ENCODE measurements around the gene PSMC5. TPM values are rescaled to one million over a fixed set of nuclear protein-coding genes. Genes with fewer than 3 reads are reported as not detected.
"Not testable (repeated sequence)": the region's sequence is repeated elsewhere in the genome, so short reads cannot be mapped to it uniquely, and the experiment has no call there.

Gene PSMC5
- total RNA-seq, 2 experiments from 2014 or later, result 157 to 195 TPM

DNA sequence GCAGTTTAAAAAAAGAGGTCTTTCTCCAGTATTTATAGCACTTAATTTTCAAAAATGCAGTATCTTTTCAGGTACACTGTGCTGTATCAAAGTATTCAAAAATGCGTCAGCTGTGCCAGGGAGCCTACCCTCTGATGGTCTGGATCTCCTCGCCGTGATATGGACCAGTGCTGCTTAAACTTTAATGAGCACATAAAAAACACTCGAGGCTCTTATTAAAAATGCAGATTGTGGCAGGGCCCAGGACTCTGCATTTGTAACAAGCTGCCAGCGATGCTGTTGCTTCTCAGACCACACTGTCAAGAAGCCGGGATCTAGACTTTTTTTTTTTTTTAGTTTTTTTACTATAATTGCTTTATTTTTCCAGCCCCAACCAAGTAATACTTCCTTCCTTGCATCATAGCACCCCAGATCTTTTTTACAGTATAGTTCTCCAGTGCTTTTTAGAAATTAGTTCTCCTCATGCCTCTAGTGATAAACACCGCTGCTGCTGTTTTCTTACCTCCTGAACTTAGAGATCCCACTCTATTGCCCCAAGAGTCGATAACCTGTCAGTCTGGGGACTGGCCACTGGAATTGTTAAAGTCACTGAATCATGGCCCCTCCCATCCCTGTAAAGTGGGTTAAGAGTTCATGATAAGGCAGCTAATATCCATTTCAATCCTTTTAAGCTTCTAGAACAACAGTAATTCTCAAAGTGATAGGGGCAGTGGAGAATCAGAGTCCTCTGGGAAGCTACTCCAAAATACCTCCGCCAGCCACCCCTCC is 16.9 kb downstream of the PSMC5 start:
- no peak for ATAC-seq
- no peak for DNase-seq
- CTCF ChIA-PET, result interaction anchor here (0.6 to 2.0 kb wide), 16 partner anchors 9 to 223 kb away, joined by 3 to 10 read pairs (median 3); partner anchors contain the start of genes CCDC47, DDX42, FTSJ3 and ICAM2
- H3K4me1 Mint-ChIP-seq, result peaks cover 40% of the 10 kb centered on the region
- H3K27me3 Mint-ChIP-seq, result no peaks in the 10 kb centered on the region
- H3K9me3 Mint-ChIP-seq (ENCODE audit: low read depth), result peaks cover 6% of the 10 kb centered on the region
- peaks cover 16% of the 10 kb centered on the region for H3K36me3 Mint-ChIP-seq
- peak overlapping the region; percentile 95 for H3K4me3 Mint-ChIP-seq
- H3K27ac Mint-ChIP-seq, result peak overlapping the region; percentile 94

DNA sequence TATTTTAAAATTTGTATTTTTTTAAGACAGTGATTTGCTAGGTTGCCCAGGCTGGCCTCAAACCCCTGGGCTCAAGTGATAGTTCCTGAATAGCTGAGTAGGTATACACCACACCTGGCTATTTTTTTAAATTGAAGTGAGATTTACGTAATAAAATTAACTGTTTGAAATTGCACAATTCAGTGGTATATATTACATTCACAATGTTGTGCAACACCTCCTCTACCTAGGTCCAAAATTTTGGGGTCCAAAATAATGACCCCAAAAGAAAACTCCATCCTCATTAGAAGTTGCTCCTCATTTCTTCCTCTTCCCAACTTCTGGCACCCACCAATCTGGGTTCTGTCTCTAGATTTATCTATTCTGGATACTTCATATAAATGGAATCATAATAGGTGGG is 18.3 kb downstream of the PSMC5 start:
- CTCF ChIA-PET, result interaction anchor here (1.5 kb wide), 1 partner anchor 148 kb away, joined by 3 read pairs; no protein-coding TSS in a partner anchor
- Mint-ChIP-seq H3K4me1 (peaks cover 38% of the 10 kb centered on the region), H3K27me3 (peaks cover 4% of the 10 kb centered on the region), H3K36me3 (peaks cover 16% of the 10 kb centered on the region), H3K9me3 (ENCODE audit: low read depth) (peaks cover 6% of the 10 kb centered on the region), H3K27ac (no peak overlapping the region), H3K4me3 (no peak overlapping the region)
- no peak for DNase-seq
- no peak for ATAC-seq

DNA sequence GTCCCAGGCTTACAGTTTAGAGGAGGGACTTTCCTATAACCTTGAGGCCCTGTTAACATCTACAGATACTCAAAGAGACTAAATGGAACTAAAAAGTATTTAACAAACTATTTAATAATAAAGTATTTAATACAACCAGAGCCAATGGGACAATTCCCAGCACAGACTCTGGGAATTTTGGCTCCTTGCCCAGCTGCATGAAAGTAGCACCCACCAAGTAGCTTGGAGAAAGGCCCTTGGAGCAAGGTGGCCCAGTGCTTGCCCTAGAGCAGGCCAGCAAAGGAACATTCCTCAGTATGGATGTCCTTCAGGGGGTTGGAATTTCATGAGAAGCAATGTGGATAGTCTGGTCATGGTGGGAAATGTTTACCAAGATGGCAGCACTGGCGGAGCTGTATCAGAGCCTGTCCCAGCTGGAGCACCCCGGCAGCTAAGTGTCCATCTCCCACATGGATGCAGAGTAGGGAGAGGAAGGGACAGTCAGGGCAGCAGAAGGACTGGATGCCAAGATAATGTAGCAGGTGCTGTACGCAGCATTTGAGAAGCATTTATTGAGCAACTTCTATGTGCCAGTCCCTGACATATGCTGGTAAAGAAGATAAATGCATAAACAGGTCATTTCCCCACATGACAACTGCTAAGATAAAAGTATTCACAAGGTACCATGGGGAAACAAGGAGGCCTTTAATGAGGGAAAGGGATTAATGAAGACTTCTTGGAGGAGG is 20.5 kb downstream of the PSMC5 start:
- ATAC-seq, result no peak
- H3K36me3 Mint-ChIP-seq, result peaks cover 10% of the 10 kb centered on the region

DNA sequence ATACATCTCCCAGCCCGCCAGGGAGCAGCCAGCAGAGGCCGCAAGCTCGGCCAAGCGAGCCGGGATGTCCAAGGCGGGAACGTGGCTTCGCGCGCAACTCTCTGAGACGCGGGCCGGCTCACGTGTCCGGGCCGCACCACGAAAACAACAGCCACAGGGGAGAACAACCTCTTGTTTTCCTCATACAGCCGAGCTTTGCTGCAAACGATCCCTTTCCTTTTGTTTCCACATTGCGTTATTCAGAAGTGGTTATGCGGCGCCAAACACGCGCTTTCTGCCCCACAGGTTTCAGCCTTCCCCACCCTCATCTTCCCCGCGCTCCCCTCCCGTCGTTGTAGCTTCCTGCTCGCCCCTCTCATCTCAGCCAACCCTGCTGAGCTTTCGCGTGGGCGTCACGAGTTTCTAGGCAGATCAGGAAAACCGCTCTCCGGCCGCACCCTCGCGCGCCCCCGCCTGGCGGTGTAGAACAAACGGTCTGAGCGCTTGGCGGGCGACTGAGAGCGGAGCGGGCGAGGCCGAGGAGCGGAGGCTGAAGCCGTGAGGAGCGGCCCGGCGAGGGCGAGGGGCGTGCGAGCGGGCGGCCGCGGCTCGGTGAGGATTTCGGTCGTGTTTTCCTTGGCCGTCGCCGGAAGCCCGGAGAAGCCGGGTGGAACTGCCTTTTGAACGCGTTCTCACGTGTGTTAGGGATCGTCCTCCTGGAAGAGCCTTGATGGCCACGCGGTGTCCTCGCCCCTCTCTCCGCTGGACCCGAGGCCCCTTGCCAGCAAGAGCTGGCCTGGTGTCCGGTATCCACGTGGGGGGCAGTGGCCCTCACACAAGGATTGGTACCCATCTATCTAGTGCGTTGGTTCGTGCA is 21.8 kb downstream of the PSMC5 start:
- CTCF ChIA-PET, result interaction anchor here (0.6 to 1.9 kb wide), 36 partner anchors 9 to 647 kb away, joined by 3 to 34 read pairs (median 4); partner anchors contain the start of genes CCDC47, CD79B, DDX42 and GH2
- ATAC-seq (peak; percentile 97), DNase-seq (peak; percentile 96)
- H3K27ac Mint-ChIP-seq, result peak overlapping the region; percentile 88
- H3K4me3 Mint-ChIP-seq, result peak overlapping the region; percentile 59
- H3K4me1 Mint-ChIP-seq, result peaks cover 24% of the 10 kb centered on the region
- peaks cover 10% of the 10 kb centered on the region for H3K36me3 Mint-ChIP-seq
- H3K9me3 Mint-ChIP-seq (ENCODE audit: low read depth), result peaks cover 6% of the 10 kb centered on the region
- peaks cover 11% of the 10 kb centered on the region for H3K27me3 Mint-ChIP-seq

More for the DNA sequence above, 20.5 kb downstream of the PSMC5 start:
- Mint-ChIP-seq H3K27ac (peak overlapping the region; percentile 42), H3K9me3 (ENCODE audit: low read depth) (peaks cover 6% of the 10 kb centered on the region), H3K4me3 (no peak overlapping the region), H3K4me1 (peaks cover 28% of the 10 kb centered on the region), H3K27me3 (peaks cover 10% of the 10 kb centered on the region)
- DNase-seq, result no peak
- CTCF ChIA-PET, result interaction anchor here (1.1 to 1.9 kb wide), 8 partner anchors 8 to 179 kb away, joined by 3 to 34 read pairs (median 14); partner anchors contain the start of genes CCDC47, DDX42 and GH2

DNA sequence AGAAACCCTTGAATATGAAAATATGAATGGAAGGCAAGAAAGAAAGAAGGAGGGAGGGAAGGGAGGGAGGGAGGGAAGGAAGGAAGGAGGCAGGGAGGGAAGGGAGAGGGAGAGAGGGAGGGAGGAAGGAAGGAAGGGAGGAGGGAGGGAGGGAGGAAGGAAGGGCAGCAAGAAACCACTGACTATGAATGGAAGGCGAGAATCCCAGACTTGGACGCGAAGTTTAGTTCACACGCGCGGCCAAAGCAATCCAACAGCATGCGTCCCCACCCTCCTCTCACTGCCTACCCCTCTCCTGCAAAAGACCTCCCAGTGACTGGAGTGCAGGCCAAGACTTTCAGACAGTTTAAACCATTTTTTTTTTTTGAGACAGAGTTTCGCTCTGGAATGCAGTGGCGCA is 23.2 kb downstream of the PSMC5 start:
- Mint-ChIP-seq H3K36me3 (peaks cover 10% of the 10 kb centered on the region), H3K27me3 (peaks cover 21% of the 10 kb centered on the region), H3K27ac (no peak overlapping the region), H3K4me1 (peaks cover 21% of the 10 kb centered on the region), H3K4me3 (no peak overlapping the region), H3K9me3 (ENCODE audit: low read depth) (peaks cover 6% of the 10 kb centered on the region)
- ATAC-seq, result no peak
- CTCF ChIA-PET, result interaction anchor here (0.9 to 2.7 kb wide), 2 partner anchors 15 to 35 kb away, joined by 4 to 15 read pairs; no protein-coding TSS in a partner anchor
- peak; percentile 36 for DNase-seq

DNA sequence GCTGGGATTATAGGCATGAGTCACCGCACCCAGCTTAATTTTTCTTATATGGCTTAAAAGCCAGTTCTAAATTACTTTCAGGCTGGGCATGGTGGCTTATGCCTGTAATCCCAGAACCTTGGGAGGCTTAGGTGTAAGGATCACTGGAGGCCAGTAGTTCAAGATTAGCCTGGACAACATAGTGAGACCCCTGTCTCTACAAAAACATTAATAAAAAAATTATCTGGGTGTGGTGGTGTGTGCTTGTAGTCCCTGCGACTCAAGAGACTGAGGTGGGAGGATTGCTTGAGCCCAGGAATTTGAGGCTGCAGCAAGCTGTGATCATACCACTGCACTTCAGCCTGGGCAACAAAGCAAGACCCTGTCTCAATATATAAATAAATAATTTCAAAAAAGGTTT is 26.0 kb downstream of the PSMC5 start:
- Mint-ChIP-seq H3K9me3 (ENCODE audit: low read depth) (peaks cover 2% of the 10 kb centered on the region), H3K36me3 (peaks cover 3% of the 10 kb centered on the region), H3K4me1 (peaks cover 14% of the 10 kb centered on the region), H3K27me3 (peaks cover 28% of the 10 kb centered on the region), H3K4me3 (no peak overlapping the region), H3K27ac (no peak overlapping the region)
- CTCF ChIA-PET, result interaction anchor here (2.7 kb wide), 1 partner anchor 12 kb away, joined by 15 read pairs; no protein-coding TSS in a partner anchor
- peak; percentile 15 for DNase-seq
- no peak for ATAC-seq

DNA sequence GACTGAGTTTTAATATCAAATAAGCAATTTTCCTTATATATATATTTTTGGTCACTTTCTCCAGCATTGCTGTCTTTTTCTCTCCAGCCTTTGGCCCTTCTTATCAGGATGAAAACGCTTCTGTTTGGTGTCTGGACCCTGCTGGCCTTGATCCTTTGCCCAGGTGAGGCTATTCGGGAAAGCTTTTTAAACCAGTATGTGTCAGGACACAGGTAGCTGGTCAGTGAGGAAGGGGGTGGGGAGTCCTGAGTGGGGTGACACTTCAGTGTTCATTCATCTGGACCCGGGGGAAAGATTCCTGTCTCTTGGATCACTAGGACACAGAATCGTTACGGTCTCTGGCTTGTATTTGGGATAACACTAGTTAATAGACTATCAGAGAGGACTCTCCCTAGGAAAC is 27.5 kb downstream of the PSMC5 start:
- no peaks in the 10 kb centered on the region for H3K36me3 Mint-ChIP-seq
- peak; percentile 35 for DNase-seq
- no peak for ATAC-seq
- H3K27ac Mint-ChIP-seq, result no peak overlapping the region
- H3K4me3 Mint-ChIP-seq, result no peak overlapping the region
- no peaks in the 10 kb centered on the region for H3K9me3 Mint-ChIP-seq (ENCODE audit: low read depth)
- CTCF ChIA-PET, result interaction anchor here (0.7 to 1.7 kb wide), 3 partner anchors 11 to 13 kb away, joined by 3 to 9 read pairs (median 3); no protein-coding TSS in a partner anchor
- H3K4me1 Mint-ChIP-seq, result peaks cover 3% of the 10 kb centered on the region
- H3K27me3 Mint-ChIP-seq, result peaks cover 35% of the 10 kb centered on the region

DNA sequence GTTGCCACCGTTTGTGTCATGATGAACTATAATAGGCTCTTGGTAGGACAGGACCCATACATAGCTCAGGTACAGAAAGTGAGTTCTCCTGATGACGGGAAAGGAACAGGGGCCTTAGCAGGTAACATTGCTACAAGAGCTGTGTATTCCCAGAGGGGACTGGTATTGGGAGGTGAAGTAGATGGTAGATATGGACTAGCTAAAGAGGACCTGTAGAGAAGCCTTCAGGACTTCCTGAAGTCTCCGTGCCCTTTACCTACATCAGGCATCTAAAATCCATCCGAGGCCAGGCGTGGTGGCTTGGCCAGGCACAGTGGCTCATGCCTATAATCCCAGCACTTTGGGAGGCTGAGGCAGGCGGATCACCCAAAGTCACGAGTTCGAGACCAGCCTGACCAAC is 28.0 kb downstream of the PSMC5 start:
- ATAC-seq (no peak), DNase-seq (peak; percentile 14)
- Mint-ChIP-seq H3K4me3 (no peak overlapping the region), H3K9me3 (ENCODE audit: low read depth) (no peaks in the 10 kb centered on the region), H3K27me3 (peaks cover 37% of the 10 kb centered on the region), H3K27ac (no peak overlapping the region), H3K4me1 (no peaks in the 10 kb centered on the region), H3K36me3 (no peaks in the 10 kb centered on the region)
- CTCF ChIA-PET, result interaction anchor here (0.7 to 1.7 kb wide), 4 partner anchors 8 to 13 kb away, joined by 3 to 9 read pairs (median 3); no protein-coding TSS in a partner anchor

DNA sequence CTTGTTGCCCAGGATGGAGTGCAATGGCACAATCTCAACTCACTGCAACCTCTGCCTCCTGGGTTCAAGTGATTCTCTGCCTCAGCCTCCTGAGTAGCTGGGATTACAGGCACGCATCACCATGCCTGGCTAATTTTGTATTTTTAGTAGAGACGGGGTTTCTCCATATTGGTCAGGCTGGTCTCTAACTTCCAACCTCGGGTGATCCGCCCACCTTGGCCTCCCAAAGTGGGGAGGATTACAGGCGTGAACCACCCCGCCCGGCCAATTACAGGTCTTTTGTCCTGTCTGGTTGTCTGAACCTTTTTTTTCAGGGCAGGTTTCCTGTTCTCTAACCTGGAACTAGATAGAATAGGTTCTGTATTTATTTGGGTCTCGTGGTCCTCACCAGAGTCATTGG is 29.2 kb downstream of the PSMC5 start:
- not testable (repeated sequence) for H3K4me3 Mint-ChIP-seq; H3K27ac Mint-ChIP-seq; H3K9me3 Mint-ChIP-seq (ENCODE audit: low read depth); ATAC-seq; H3K4me1 Mint-ChIP-seq; H3K36me3 Mint-ChIP-seq
- DNase-seq, result peak; percentile 19
- CTCF ChIA-PET, result interaction anchor here (1.5 kb wide), 1 partner anchor 9 kb away, joined by 3 read pairs; no protein-coding TSS in a partner anchor
- peaks cover 40% of the 10 kb centered on the region for H3K27me3 Mint-ChIP-seq

DNA sequence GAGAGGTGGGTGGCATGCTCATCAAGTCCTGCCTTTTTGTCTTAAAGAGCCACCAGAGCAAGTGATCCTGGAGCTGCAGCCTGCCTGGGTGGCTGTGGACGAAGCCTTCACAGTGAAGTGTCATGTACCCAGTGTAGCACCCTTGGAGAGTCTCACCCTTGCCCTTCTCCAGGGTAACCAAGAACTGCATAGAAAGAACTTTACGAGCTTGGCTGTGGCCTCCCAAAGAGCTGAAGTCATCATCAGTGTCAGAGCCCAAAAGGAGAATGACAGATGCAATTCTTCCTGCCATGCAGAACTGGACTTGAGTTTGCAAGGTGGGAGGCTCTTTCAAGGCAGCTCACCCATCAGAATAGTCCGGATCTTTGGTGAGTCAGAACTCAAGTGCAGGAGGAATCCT is 32.0 kb downstream of the PSMC5 start:
- H3K4me3 Mint-ChIP-seq, result no peak overlapping the region
- CTCF ChIA-PET, result interaction anchor here (0.8 to 2.7 kb wide), 4 partner anchors 11 to 172 kb away, joined by 3 to 15 read pairs (median 6); partner anchors contain the start of gene GH2
- H3K4me1 Mint-ChIP-seq, result no peaks in the 10 kb centered on the region
- ATAC-seq, result no peak
- no peaks in the 10 kb centered on the region for H3K36me3 Mint-ChIP-seq
- no peak for DNase-seq
- no peaks in the 10 kb centered on the region for H3K9me3 Mint-ChIP-seq (ENCODE audit: low read depth)
- H3K27ac Mint-ChIP-seq, result no peak overlapping the region
- H3K27me3 Mint-ChIP-seq, result peaks cover 38% of the 10 kb centered on the region

DNA sequence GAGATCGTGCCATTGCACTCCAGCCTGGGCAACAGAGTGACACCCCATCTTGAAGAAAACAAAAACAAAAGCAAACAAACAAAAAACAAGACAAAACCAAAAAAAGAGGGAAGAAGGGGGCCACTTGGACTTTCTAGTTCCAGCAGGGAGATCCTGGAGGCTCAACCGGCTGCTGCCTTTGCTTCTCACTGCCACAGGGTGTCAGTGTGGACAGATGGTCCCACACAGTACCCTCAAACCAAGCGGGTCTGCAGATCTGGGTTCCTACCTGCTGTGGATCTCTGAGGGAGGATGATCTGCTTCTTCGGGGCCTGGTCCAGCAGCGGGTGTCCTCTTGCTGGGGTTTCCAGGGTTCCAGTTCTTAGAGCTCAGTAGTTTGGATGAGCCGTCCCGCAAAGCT is 39.4 kb downstream of the PSMC5 start:
- peaks cover 31% of the 10 kb centered on the region for H3K27me3 Mint-ChIP-seq
- CTCF ChIA-PET, result interaction anchor here (0.7 to 5.3 kb wide), 19 partner anchors 9 to 293 kb away, joined by 3 to 34 read pairs (median 4); partner anchors contain the start of genes GH2 and ICAM2
- not testable (repeated sequence) for H3K36me3 Mint-ChIP-seq; H3K4me1 Mint-ChIP-seq; ATAC-seq; H3K9me3 Mint-ChIP-seq (ENCODE audit: low read depth); H3K4me3 Mint-ChIP-seq; DNase-seq; H3K27ac Mint-ChIP-seq

DNA sequence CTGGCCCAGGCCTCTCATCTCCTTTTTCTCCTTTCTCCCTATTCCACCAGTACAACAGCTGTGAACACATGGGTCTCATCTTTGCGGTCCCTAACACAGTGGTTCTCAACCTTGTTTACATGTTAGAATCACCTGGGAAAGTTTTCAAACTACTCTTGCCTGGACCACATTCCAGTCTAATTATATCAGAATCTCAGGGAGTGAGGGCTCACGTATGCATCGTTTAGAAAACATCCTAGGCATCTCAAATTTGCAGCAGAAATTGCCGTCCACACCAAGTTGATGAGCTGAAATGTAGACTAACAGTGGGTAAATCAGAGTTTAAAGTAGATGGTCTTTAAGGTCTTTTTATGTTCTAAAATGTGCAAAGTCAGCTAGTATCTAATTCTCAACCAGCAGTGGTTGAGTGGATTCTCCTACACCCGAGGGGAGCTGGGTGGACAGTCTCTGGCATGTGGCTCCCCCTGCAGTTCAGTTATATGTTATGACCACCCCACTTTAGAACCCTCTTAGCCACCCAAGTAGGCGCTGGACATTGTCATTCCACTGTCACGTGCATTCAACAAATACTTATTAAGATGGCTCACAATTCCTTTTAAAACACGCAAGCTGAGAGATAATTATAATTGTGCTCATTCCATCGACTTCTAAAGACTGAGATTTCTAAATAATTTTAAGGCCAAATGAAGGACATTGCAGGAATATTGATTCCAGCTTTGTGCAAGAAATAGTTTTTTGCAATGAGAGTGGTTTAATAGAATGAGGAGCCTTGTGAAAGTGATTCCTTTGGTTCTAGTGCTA is 42.5 kb downstream of the PSMC5 start:
- not testable (repeated sequence) for H3K36me3 Mint-ChIP-seq

More for the DNA sequence above, 42.5 kb downstream of the PSMC5 start:
- DNase-seq; ATAC-seq; H3K27ac Mint-ChIP-seq; H3K9me3 Mint-ChIP-seq (ENCODE audit: low read depth); H3K4me3 Mint-ChIP-seq; H3K4me1 Mint-ChIP-seq: not testable (repeated sequence)
- peaks cover 24% of the 10 kb centered on the region for H3K27me3 Mint-ChIP-seq
- CTCF ChIA-PET, result interaction anchor here (1.2 to 1.7 kb wide), 2 partner anchors 18 to 121 kb away, joined by 3 to 6 read pairs; no protein-coding TSS in a partner anchor
